ENCODE measurements around the gene PPP1R26.

PPP1R26 gene

GRCh38 chr9:135536216-135536615 is 56.6 kb downstream of the PPP1R26 start:
- TF ChIP-seq CTCF (conservative IDR thresholded peaks at IDR 0.05) = no peak
- no peak overlapping the region for H3K27ac ChIP-seq
